ENCODE measurements around the gene P2RY8. TPM values are rescaled to one million over a fixed set of nuclear protein-coding genes. Genes with fewer than 3 reads are reported as not detected.

P2RY8 gene
- total RNA-seq, 1 donor from 2014 or later, result 3.0 TPM

- intact Hi-C loops (cut with DNase I), result no loop called here
- Histone ChIP-seq H3K4me3 (no peak overlapping the region), H3K27me3 (ENCODE audit: low read depth) (peaks cover 4% of the 10 kb centered on the region), H3K27ac (no peak overlapping the region), H3K9me3 (no peaks in the 10 kb centered on the region), H3K36me3 (no peaks in the 10 kb centered on the region), H3K4me1 (no peaks in the 10 kb centered on the region)
- ATAC-seq (no peak), DNase-seq (no peak)
- no peak for TF ChIP-seq CTCF (IDR thresholded peaks at IDR 0.05)
Measured at GRCh38 chrX:1529756-1530155, 7.2 kb downstream of the P2RY8 start.

GRCh38 chrX:1529328-1529727 is 7.7 kb downstream of the P2RY8 start:
- intact Hi-C loops (cut with DNase I), result no loop called here
- DNase-seq (no peak), ATAC-seq (no peak)

GRCh38 chrX:1528884-1529203 is 8.1 kb downstream of the P2RY8 start:
- no peak for ATAC-seq
- DNase-seq, result no peak
- H3K36me3 ChIP-seq, result no peaks in the 10 kb centered on the region
- no peaks in the 10 kb centered on the region for H3K27me3 ChIP-seq (ENCODE audit: low read depth)
- intact Hi-C loops (cut with DNase I), result no loop called here
- no peak overlapping the region for H3K27ac ChIP-seq
- no peaks in the 10 kb centered on the region for H3K4me1 ChIP-seq
- H3K4me3 ChIP-seq, result no peak overlapping the region
- TF ChIP-seq CTCF (IDR thresholded peaks at IDR 0.05), result no peak
- no peaks in the 10 kb centered on the region for H3K9me3 ChIP-seq

More at GRCh38 chrX:1529328-1529727, 7.7 kb downstream of the P2RY8 start:
- Histone ChIP-seq H3K36me3 (no peaks in the 10 kb centered on the region), H3K27me3 (ENCODE audit: low read depth) (peaks cover 2% of the 10 kb centered on the region), H3K27ac (no peak overlapping the region), H3K4me3 (no peak overlapping the region), H3K9me3 (no peaks in the 10 kb centered on the region), H3K4me1 (no peaks in the 10 kb centered on the region)
- no peak for TF ChIP-seq CTCF (IDR thresholded peaks at IDR 0.05)

GRCh38 chrX:1528186-1528883 is 8.7 kb downstream of the P2RY8 start:
- TF ChIP-seq CTCF (IDR thresholded peaks at IDR 0.05), result no peak
- Histone ChIP-seq H3K36me3 (no peaks in the 10 kb centered on the region), H3K27me3 (ENCODE audit: low read depth) (no peaks in the 10 kb centered on the region), H3K9me3 (no peaks in the 10 kb centered on the region), H3K4me1 (no peaks in the 10 kb centered on the region), H3K4me3 (no peak overlapping the region), H3K27ac (no peak overlapping the region)
- DNase-seq (no peak), ATAC-seq (no peak)
- intact Hi-C loops (cut with DNase I), result no loop called here

- no peak for DNase-seq
- H3K4me1 ChIP-seq, result no peaks in the 10 kb centered on the region
- no peak overlapping the region for H3K27ac ChIP-seq
- H3K9me3 ChIP-seq, result no peaks in the 10 kb centered on the region
- no peaks in the 10 kb centered on the region for H3K27me3 ChIP-seq (ENCODE audit: low read depth)
- no peak for TF ChIP-seq CTCF (IDR thresholded peaks at IDR 0.05)
- H3K36me3 ChIP-seq, result no peaks in the 10 kb centered on the region
- no peak overlapping the region for H3K4me3 ChIP-seq
- intact Hi-C loops (cut with DNase I), result no loop called here
- ATAC-seq, result no peak
Measured at GRCh38 chrX:1527457-1527856, 9.5 kb downstream of the P2RY8 start.

All from lower lobe of right lung (tissue), 2 donors.